GM18951 (cell line): Measurements from ENCODE around the gene MSL1.

Source experiments
- POLR2A ChIP-seq: IDR thresholded peaks from 4 replicates; pipeline ENCODE4 v1.6.1; 2011; ENCODE audit warnings: mild to moderate bottlenecking; ENCODE audit not compliant: insufficient read length, insufficient read depth; ENCODE audit errors: extremely low read depth
- in situ Hi-C: fragments of 300-500 bp; cut with MboI; formaldehyde crosslinking; loops from one replicate; pipeline ENCODE4 v1.12.0; 2022; ENCODE audit warnings: low sequenced_read_pairs, mixed read lengths, inconsistent platforms; ENCODE audit not compliant: unreplicated experiment

MSL1 gene

GRCh38 chr17:40145476-40145875 is 23.7 kb downstream of the MSL1 start:
- TF ChIP-seq POLR2A, result no peak
- in situ Hi-C loops, result no loop called here

GRCh38 chr17:40148527-40148926 is 26.8 kb downstream of the MSL1 start:
- in situ Hi-C loops, result no loop called here
- no peak for TF ChIP-seq POLR2A

GRCh38 chr17:40150276-40150675 is 28.5 kb downstream of the MSL1 start:
- in situ Hi-C loops, result no loop called here
- no peak for TF ChIP-seq POLR2A

DNA sequence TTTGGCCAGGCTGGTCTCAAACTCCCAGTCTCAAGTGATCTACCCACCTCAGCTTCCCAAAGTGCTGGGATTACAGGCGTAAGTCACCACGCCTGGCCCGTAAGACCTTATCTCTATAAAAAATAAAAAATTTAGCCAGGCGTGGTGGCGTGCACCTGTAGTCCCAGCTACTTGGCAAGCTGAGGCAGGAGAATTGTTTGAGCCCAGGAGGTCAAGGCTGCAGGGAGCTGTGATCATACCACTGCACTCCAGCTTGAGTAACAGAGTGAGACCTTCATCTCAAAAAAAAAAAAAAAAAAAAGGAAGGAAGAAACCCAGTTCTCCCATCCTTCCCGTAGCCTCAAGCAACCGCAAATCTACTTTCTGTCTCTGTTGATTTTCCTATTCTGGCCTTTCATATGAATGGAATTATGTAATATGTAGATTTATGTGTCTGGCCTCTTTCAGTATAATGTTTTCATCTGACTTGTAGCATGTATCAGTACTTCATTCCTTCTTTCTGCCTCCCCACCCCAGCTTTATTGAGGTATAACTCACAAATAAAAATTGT is 29.7 kb downstream of the MSL1 start:
- TF ChIP-seq POLR2A, result no peak
- in situ Hi-C loops, result no loop called here

DNA sequence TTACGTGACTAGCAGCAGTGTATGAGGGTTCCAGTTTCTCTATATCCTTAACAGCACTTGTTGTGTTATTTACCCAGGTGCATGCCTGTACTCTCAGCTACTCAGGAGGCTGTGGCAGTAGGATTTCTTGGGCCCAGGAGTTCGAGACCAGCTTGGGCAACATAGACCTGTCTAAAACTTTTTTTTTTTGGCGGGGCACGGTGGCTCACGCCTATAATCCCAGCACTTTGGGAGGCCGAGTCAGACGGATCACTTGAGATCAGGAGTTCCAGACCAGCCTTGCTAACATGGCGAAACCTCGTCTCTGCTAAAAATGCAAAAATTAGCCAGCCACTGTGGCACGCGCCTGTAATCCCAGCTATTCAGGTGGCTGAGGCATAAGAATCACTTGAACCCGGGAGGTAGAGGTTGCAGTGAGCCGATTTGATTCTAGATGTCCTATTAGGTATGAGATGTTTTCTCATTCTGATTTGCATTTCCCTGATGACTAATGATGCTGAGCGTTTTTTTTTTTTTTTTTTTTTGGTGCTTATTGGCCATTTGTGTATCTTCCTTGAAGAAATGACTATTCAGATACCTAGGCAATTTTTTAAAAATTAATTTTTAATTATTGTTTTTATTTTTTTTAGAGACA is 31.9 kb downstream of the MSL1 start:
- in situ Hi-C loops, result no loop called here
- no peak for TF ChIP-seq POLR2A

GRCh38 chr17:40157973-40158372 is 36.2 kb downstream of the MSL1 start:
- in situ Hi-C loops, result no loop called here
- TF ChIP-seq POLR2A, result no peak

GRCh38 chr17:40158438-40159013 is 36.8 kb downstream of the MSL1 start:
- no peak for TF ChIP-seq POLR2A
- in situ Hi-C loops, result no loop called here

DNA sequence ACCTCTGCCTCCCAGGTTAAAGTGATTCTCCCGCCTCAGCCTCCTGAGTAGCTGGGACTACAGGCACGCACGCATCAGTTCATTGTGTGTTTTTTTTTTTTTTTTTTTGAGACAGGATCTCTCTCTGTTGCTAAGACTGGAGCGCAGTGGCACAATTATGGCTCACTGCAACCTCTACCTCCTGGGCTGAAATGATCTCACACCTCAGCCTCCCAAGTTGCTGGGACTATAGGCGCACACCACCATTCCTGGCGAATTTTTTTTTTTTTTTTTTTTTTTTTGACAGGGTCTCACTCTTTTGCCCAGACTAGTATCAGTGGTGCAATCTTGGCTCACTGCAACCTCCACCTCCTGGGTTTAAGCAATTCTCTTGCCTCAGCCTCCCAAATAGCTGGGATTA is 37.7 kb downstream of the MSL1 start:
- no peak for TF ChIP-seq POLR2A
- in situ Hi-C loops, result no loop called here

- no peak for TF ChIP-seq POLR2A
- in situ Hi-C loops, result no loop called here
Observed at GRCh38 chr17:40167685-40168261, 46.0 kb downstream of the MSL1 start.

DNA sequence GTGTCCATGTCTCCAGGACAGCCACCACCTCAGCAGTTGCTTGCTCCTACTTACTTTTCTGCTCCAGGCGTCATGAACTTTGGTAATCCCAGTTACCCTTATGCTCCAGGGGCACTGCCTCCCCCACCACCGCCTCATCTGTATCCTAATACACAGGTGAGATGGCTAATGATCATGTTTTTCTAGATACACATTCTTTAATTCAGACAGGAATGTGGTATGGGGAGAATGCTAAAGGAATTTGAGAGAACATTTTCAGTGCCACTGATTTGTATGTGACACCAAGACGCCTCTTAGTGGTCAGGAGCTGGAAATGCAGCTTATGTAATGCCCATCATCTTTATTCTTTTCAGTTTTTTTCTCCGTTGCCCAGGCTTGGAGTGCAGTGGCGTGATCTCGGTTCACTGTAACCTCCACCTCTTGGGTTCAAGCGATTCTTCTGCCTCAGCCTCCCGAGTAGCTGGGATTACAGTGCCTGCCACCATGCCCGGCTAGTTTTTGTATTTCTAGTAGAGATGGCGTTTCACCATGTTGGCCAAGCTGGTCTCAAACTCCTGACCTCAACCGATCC is 46.6 kb downstream of the MSL1 start:
- in situ Hi-C loops, result no loop called here
- TF ChIP-seq POLR2A, result no peak

GRCh38 chr17:40170325-40170724 is 48.6 kb downstream of the MSL1 start:
- in situ Hi-C loops, result no loop called here
- no peak for TF ChIP-seq POLR2A

DNA sequence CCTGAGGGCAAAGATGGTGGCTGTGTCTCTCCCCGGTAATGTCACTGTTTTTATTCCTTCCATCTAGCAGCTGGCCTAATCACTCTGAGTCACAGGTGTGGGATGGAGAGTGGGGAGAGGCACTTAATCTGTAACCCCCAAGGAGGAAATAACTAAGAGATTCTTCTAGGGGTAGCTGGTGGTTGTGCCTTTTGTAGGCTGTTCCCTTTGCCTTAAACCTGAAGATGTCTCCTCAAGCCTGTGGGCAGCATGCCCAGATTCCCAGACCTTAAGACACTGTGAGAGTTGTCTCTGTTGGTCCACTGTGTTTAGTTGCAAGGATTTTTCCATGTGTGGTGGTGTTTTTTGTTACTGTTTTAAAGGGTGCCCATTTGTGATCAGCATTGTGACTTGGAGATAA is 50.0 kb downstream of the MSL1 start:
- in situ Hi-C loops, result no loop called here
- TF ChIP-seq POLR2A, result no peak

GRCh38 chr17:40173091-40173777 is 51.5 kb downstream of the MSL1 start:
- TF ChIP-seq POLR2A, result no peak
- in situ Hi-C loops, result no loop called here
